OCI-LY3 (cell line): ENCODE results near the gene CDH1.

Experiments used
- CTCF ChIP-seq: fragments of 200-600, 300-600 bp; sonication (generic); IDR thresholded peaks from 2 replicates; pipeline ENCODE4 v1.5.1; 2014; ENCODE audit warnings: antibody characterized with exemption, low read length, low read depth
- EZH2phosphoT487 ChIP-seq: fragments of 200-600 bp; shearing (Covaris generic); IDR thresholded peaks from 2 replicates; pipeline ENCODE4 v1.6.1; 2018; ENCODE audit warnings: antibody characterized with exemption, mixed run types, low read depth

DNA sequence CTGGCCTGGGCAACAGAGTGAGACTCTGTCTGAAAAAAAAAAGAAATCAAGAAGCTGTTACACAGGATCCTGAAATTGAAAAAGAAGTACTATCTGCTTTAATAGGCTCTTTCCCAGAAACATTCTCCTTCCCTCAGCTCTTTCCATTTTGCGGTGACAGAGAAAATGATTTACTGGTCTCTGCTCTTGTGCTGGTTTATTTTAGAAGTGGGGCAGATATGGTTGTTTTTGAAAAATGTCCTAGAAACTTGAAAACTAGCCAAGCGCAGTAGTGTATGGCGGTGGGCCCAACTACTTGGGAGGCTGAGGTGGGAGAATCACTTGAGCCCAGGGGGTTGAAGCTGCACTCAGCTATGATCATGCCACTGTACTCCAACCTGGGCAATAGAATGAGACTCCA lies 77.4 kb downstream of the CDH1 start:
- no peak for TF ChIP-seq CTCF
- TF ChIP-seq EZH2phosphoT487 = no peak
